NK-92 (cell line): Measurements from ENCODE around the gene PTPRN2.
"Not testable (repeated sequence)": the region's sequence is repeated elsewhere in the genome, so short reads cannot be mapped to it uniquely, and the experiment has no call there.

Source experiments
- DNase-seq: peaks from one replicate; lab custom pipeline; 2025; ENCODE audit not compliant: unreplicated experiment; lab: John Stamatoyannopoulos, UW

The PTPRN2 gene

DNA sequence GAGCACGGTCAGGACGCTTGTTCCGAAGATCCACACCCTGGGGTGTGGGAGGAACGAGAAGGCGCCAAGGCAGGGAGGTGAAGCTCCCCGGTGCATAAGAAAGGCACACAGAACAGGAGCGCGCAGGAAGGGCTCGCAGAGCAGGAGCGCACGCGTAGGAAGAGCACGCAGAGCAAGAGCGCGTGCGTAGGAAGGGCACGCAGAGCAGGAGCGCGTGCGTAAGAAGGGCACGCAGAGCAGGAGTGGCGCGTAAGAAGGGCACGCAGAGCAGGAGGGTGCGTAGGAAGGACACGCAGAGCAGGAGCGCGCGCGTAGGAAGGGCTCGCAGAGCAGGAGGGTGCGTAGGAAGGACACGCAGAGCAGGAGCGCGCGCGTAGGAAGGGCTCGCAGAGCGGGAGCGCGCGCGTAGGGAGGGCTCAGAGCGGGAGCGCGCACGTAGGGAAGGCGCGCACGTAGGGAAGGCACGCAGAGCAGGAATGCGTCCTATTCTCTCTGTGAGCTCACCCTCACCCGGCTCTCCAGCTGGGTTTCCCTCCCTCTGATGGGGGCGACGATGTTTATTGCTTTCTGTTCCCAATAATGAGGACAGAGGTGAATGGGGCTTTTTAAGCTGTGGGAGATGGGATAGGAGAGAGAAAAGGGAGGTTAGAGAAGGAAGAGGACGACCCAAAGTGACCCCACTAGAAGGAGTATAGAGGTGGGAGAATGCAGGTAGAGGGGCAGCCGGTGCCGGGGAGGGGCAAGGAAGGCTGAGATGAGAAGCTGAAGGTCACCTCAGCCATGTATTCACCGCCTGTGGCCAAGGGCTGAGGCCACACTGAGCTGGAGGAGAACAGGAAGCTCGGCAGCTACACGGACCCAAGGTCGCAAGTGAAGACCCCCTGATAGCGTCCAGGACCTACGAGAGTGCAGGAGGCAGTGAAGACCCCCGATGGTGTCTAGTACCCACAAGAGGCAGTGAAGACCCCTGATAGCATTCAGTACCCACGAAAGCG is 423.2 kb downstream of the PTPRN2 start:
- no peak for DNase-seq

DNA sequence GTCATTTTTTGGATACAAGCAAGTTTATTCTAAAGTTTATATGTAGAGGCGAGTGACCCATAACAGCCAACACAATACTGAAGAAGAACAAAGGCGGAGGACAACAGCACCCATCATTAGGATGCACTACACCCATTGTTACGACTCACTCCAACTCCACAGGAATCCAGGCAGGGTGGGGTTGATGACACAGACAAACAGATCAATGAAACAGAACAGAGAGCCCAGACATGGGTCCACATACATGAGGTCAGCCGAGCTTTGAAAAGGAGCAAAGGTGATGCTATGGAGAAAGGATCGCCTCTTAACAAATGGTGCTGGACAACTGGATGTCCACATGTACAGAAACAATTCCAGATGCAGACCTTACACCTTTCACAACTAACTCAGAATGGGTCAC is 426.4 kb downstream of the PTPRN2 start:
- no peak for DNase-seq

DNA sequence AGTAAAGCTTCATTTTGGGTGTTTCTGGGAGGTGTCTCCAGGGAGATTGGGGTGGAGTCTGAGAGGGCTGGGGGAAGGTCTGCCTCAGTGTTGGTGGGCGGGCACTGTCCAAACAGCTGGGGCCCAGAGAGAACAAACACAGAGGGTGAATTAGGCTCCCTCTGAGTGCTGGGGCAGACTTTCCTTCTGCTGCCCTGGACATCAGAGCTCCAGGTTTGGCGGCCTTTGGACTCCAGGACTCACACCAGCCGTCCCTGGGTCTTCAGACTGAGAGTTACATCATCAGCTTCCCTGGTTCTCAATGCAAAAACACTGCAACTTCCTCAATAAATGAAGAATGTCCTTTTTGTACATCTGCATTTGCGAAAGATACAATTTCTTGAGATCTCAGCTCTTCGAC is 427.4 kb downstream of the PTPRN2 start:
- DNase-seq = no peak

DNA sequence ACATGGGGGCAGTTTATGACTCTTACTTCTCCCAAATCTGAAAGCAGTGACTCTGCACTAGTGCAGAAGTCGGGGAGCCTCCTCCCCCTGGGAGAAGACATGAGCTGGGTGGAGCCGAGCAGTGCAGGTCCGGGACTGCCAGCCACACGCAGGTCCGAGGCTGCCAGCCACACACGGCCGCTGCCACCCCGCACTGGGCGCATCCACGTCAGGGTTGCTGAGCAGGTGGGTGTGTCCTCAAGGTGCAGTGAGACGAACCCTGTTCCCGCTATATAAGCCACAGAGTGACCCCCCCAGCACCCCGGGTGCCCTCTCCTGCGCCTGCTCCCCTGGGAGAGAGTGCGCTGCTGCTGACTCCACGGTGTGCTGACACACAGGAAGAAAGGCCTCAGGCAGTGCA is 430.2 kb downstream of the PTPRN2 start:
- no peak for DNase-seq

DNA sequence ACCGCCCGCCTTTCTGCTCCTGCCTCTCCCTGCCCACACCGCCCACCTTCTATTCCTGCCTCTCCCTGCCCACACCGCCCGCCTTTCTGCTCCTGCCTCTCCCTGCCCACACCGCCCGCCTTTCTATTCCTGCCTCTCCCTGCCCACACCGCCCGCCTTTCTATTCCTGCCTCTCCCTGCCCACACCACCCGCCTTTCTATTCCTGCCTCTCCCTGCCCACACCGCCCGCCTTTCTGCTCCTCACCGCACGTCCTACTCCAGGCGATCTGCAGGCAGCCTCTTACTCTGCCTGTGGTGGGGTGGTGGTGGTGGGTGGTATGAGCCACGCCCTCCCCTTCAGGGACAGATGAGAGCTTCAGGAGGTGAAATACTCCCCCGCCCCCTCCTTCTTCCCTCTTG is 436.4 kb downstream of the PTPRN2 start:
- not testable (repeated sequence) for DNase-seq

DNA sequence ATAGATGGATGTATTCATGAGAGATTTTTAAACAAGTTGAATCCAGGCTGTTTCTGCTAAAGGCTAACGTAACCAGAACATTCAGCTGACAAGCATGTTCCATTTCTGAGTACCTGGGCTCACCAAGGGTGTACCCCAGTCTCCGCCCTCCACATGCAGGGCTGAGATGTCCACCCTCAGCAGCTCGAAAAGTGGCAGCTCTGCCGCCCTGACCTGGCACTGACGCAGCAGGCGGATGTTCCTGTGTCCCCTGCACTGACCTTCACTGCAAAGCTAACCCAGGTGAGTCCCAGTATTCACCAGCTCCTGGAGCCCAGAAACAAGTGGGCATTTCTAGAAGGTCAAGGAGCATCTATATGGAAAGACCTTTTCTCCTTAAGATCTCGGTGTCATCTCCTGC is 437.4 kb downstream of the PTPRN2 start:
- DNase-seq = no peak

DNA sequence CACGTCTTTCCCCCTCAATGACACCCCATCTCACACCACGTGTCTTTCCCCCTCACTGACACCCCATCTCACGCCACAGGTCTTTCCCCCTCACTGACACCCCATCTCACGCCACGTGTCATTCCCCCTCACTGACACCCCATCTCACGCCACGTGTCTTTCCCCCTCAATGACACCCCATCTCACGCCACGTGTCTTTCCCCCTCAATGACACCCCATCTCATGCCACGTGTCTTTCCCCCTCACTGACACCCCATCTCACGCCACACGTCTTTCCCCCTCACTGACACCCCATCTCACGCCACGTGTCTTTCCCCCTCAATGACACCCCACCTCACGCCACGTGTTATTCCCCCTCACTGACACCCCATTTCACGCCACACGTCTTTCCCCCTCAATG is 440.2 kb downstream of the PTPRN2 start:
- not testable (repeated sequence) for DNase-seq

DNA sequence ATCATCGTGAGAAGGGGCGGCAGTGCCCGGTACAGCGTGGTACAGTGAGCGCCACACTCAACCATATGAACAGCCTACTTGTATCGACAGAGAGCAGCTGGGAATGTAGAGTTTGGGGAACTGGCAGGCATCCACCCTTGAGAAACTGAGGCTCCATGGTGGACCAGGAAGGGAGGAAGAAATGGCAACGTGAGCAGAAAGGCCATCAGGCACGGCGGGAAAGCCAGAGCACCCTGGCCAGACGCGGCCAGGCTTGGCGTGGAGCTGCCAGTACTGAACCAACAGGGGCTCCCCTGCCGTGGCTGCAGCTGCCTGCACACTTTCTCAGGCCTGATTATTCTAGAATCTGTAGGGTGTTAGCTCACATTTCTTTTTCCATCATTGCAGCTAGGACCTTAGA is 442.3 kb downstream of the PTPRN2 start:
- no peak for DNase-seq

DNA sequence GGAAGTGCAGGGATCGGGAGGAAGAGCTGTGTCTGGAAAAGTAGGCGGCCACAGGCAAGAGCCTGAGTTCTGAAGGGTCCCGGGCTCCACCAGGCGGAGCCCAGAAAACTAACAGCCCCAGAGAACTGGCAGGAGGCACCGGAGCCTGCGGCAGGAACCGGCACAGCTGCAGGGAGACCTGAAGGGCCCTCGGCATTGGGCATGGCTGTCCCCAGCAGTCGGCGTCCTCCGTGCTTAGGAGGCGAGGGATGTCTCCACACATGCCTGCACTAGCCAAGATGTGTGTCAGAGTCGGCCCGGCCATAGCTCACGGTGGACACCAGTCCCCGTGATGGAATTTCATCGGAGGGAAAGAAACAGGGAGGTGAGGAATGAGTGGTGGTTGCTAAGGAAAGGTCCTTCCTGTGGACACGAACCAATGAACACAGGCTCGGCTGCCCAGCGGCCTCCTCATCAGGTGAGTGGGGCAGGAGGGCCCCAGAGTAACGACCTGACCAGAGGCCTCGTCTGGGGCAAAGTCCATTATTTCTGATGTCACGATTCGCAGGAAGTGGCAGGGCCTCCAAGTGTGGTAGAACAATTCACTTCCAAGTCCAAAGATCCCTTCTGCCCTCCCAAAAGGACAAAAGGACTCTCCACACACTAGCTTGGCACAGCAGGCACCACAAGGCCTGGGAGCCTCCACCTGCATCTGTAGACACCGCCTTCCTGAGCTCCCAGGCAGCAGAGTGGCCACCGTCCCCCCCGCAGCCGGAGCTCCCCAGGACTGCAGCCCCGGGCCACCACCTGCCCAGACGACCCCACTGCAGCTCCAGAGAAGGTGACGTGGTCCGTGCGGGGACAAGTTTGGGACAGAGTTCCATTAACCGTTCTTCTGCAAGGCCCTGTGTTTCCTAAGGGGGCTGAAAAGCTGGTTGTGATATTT is 444.2 kb downstream of the PTPRN2 start:
- DNase-seq = no peak

DNA sequence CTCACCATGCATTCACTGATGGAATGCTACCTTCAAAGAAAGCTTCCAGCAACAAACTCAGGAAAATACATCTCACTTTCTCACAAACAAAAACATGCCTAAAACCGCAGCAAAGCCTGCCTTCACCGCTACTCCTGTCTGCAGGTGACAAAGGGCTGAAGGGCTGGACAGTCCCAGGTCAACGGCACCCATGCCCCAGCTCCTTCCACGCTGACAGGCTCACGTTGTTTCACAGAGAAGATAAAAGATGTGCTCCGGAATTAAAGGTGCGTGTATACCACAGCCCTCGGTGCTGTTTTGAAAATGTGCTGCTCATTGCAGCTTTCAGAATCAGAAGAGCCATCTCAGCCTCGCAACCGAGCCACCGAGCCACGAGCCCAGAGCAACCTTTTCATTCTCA is 445.0 kb downstream of the PTPRN2 start:
- no peak for DNase-seq

DNA sequence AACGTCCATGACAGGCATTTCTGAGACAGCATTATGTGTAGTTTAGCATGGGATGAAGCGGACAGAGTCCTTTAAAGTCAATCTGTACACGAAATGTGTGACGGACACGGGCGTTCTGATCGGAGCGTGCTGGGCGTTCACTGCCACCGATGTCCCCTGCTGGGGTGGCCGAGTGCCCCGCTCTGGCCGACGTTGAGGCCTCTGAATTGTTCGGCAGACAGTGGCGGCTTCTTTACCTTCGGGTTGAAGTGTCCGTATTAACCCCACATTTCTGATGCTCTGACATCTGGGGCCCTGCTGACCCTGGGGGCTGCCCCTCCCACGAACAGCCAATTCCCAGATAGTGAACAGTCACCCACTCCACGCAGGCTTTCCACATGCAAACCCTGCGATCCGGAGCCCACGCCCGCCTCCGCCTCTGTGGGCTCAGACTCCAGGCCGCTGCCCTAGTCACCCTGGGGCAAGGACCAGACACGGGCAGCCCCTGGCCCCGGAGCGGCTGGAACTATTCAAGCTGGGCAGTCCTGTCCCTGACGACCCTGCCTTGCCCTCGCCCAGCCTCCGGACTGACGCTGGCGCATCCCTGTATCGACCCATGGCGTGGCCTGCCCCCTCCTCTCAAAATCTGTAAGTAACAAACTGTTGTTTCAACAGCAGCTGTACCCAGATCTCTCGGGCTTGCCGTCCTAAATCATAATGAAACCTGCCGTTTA is 445.7 kb downstream of the PTPRN2 start:
- no peak for DNase-seq

DNA sequence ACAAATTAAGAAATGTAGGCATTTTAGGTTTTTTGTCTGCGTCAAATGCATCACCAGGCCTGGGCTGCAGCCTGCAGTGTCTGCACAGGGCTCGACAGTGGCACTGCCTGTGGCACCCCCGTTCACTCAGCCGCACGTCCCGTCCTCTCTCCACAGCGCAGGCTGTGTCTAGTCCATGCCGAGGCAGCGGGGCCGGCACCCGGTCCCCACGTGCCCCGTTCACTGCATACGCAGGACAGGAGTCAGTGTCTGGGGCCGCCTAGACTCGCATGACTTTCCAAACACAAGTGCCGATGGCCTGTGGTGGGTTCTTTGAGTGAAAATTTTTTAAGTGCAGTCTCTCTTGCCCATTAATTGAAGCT is 446.4 kb downstream of the PTPRN2 start:
- DNase-seq = no peak

DNA sequence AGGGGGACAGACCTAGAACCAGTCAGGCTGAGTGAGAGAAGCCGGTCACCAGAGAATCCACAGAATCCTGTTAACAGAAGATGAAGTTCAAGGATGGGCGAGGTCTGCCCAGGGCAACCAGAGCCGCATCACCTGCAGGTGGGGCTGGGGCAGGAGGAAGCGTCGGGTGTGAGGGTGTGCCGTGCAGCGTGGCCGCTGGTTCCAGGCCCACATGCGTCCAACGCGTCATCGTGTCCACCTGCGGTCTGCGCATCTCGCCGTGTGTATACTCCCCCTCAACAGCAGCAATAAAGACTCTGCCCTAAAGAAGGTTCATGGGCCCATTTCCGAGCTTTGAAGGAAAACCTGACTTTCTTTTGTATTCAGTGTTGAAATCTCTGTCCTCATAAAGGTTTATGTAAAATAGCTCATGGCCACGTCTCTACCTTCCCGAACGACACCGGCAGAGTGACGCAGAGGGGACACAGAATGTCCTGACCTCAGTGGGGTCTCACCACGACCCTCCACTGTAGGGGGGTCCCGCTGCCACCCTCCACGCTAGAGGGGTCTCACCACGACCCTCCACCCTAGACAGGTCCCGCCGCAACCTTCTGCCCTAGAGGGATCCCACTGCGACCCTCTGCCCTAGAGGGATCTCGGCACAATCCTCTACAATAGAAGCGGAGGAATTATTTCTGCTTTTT is 446.9 kb downstream of the PTPRN2 start:
- DNase-seq = no peak

DNA sequence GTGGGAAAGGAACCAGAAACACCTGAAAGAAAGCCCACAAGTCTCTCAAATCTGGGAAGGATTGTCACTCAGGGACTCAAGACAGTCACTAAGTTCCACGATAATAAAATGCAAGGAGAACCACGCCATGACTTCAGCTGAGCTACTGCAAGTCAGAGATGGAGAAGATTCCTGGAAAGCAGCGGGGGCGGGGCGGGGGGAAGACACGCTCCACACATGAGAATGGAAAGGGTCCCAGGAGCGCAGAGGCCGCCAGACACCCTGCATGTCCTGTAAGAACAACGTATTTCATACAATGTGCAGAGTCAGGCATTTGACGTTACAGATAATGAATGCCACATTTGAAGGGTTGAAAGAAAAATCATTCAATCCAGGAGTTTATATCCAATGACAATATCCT is 448.1 kb downstream of the PTPRN2 start:
- no peak for DNase-seq

DNA sequence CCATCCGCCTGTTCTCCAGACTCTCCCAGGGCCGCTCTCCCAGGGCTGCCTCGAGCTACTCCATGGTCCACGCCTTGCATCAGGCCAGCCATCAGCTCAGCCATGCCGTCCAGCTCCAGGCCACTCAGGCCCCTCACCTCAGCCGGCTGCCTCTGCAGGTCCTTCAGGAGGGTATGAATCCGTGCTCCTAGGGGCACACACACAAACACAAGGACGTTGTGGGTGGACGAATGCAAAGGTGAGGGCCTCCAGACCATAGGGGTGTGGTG is 449.4 kb downstream of the PTPRN2 start:
- DNase-seq = no peak

DNA sequence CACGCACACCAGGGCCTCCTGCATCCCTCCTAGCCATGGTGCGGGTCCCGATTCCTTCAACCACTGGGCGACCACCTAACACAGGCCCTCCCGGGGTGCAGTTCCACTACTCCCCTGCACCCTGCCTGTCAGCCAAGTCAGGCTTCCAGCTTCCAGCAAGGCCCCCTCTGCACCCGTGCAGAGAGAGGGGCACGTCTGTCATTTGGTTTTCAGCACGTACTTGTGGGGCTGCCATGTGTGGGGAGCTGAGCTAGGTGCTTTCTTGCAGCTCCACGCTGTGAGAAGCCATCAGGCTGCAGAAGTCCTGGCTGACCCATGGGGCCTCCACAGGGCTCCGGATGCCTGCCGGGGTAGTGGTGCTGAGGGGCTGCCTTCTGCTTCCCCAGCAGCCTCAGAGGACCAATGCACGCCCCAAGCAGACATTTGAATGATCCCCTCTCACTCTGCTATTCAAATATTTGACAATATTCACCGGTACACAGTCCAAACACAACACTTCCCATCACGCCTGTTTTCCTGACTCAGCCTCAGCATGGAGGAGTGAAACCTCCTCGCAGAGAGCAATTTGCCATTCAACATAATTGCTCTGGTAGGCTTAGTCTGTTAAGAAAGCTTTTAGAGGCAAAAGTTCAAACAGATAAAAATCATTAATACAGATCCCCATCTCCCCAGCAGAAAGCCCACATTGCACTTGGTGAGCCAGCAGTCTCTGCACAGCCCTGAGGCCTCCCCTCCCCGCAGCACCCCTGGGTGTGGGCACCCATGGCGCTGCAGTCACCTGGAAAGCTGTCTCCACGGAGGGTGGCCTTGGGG is 449.9 kb downstream of the PTPRN2 start:
- DNase-seq = no peak

DNA sequence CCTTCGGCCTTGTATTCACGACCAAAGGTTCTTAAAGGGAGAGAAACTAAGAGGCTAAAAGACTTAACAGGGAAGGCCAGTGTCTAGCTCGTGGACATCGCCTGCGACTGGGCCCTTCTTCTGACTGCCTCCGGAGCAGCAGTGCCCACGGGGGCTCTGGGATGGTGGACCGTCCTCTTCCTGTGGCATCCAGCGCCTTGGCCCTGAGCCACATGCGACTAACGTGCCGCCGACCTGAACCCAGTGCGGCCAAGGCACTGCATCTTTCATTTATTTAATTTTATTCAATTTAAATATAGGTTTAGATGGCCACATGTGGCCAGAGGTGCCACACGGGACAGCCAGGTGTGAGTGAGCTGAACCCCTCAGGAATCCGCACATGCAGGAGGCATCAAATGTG is 451.7 kb downstream of the PTPRN2 start:
- DNase-seq = no peak

DNA sequence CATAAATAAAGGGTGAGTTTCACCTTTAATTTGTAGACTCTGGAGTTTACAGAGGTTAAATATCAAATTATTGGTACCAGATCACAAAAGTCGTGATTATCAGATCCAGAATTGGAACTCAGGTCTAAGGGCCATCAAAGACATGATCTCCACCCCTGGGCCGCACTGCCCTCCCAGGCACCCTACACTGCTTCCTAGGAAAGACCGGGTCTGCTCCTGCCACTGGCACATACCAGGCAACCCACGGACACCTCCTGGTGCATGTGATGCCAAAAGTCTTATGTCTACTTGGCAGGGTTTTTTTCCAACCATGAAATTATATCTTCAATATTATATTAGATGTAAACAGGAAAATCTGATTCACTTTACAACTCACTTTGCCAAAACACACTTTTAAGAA is 452.8 kb downstream of the PTPRN2 start:
- no peak for DNase-seq

DNA sequence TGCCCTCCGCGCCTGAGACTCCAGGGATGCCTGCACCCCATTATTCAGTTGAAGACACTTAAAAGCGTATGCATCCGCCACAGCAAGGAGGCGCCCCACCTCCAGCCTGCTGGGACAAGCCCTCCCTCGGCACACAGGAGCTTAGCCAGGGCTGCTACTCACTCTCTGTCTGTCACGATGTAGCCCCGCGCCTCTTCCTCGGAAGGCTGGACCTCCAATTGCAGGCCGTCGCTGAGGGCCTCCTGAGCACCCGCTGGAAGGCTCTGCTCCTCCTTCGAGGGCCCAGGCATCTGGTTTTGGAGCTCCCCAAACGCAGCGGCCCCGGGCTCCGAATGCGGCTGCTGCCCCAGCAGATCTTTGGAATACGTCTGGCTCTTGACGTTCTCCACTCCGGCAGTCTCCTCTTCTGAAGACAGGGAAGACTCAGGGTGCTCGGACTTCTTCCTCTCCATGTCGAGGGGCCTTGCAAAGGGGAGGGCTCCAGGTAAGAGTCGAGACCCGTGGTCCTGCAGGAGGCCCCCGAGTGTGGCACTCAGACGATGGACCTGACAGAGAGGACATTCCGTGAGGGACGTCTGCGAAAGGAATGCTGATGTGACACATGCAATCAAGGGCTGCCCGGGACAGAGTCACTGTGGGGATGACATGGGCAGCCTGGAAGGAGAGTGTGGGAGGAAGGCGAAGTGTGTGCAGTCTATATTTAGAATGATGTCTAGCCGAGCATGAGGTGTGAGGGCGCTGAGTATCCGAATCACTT is 453.9 kb downstream of the PTPRN2 start:
- DNase-seq = no peak
